Chondrocyte (in vitro differentiated cells): Measurements from ENCODE around the gene MORC4. TPM values are rescaled to one million over a fixed set of nuclear protein-coding genes. Genes with fewer than 3 reads are reported as not detected.
A peak's percentile ranks its signal among the peaks of the same experiment; 100 is the strongest.

ENCODE experiments used
- DNase-seq: peaks from one replicate; pipeline ENCODE4 v3.0.0; 2021; ENCODE audit warnings: mixed read lengths, low spot score
- H3K27ac Mint-ChIP-seq: one replicate; pipeline ENCODE4 v1.8.0; 2021; ENCODE audit warnings: mild to moderate bottlenecking, moderate library complexity, mixed read lengths; ENCODE audit not compliant: unreplicated experiment
- H3K27me3 Mint-ChIP-seq: 2 replicates; pipeline ENCODE4 v1.8.0; 2021; ENCODE audit warnings: low read depth, mixed read lengths
- H3K36me3 Mint-ChIP-seq: 2 replicates; pipeline ENCODE4 v1.8.0; 2021; ENCODE audit warnings: low read depth, mixed read lengths
- H3K4me1 Mint-ChIP-seq: 2 replicates; pipeline ENCODE4 v1.8.0; 2021; ENCODE audit warnings: low read depth, mild to moderate bottlenecking, mixed read lengths
- H3K4me3 Mint-ChIP-seq: one replicate; pipeline ENCODE4 v1.8.0; 2021; ENCODE audit warnings: mild to moderate bottlenecking, moderate library complexity, mixed read lengths; ENCODE audit not compliant: unreplicated experiment
- H3K9me3 Mint-ChIP-seq: 2 replicates; pipeline ENCODE4 v1.8.0; 2021; ENCODE audit warnings: low read depth, mixed read lengths
- total RNA-seq: library from RNA; stranded (reverse); gene quantifications from 3 replicates; pipeline ENCODE4 v1.2.1, GENCODE V29; 2021
- TF ChIP-seq, protein P1 (sequence below): fragments of 200-600 bp; sonication (generic); IDR thresholded peaks from 2 replicates; pipeline ENCODE4 v1.5.0; 2021; ENCODE audit warnings: antibody characterized with exemption, mild to moderate bottlenecking, moderate library complexity

Gene MORC4
- total RNA-seq, 1 donor from 2014 or later = 35.6 TPM

DNA sequence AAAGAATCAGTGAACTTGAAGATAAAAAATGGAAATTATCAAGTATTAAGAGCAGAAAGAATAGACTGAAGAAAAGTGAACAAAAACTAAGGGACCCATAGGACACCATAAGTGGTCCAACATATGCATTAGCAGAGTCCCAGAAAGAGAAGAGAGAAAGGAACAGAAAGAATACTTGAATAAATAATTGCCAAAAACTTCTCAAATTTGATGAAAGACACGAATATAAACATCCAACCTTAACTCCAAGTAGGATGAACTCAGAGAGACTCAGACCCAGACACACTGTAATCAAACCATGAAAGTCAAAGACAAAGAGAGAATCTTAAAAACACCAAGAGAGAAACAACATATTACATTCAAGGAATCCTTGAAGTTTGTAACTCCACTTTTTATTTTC is 35.7 kb downstream of the MORC4 start:
- Mint-ChIP-seq H3K4me1 (peaks cover 4% of the 10 kb centered on the region), H3K27ac (no peak overlapping the region), H3K27me3 (no peaks in the 10 kb centered on the region), H3K36me3 (peaks cover 13% of the 10 kb centered on the region), H3K4me3 (no peak overlapping the region), H3K9me3 (peaks cover 17% of the 10 kb centered on the region)
- TF ChIP-seq, protein P1, sequence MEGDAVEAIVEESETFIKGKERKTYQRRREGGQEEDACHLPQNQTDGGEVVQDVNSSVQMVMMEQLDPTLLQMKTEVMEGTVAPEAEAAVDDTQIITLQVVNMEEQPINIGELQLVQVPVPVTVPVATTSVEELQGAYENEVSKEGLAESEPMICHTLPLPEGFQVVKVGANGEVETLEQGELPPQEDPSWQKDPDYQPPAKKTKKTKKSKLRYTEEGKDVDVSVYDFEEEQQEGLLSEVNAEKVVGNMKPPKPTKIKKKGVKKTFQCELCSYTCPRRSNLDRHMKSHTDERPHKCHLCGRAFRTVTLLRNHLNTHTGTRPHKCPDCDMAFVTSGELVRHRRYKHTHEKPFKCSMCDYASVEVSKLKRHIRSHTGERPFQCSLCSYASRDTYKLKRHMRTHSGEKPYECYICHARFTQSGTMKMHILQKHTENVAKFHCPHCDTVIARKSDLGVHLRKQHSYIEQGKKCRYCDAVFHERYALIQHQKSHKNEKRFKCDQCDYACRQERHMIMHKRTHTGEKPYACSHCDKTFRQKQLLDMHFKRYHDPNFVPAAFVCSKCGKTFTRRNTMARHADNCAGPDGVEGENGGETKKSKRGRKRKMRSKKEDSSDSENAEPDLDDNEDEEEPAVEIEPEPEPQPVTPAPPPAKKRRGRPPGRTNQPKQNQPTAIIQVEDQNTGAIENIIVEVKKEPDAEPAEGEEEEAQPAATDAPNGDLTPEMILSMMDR = no peak
- no peak for DNase-seq

GRCh38 chrX:106963111-106963510 is 36.9 kb downstream of the MORC4 start:
- H3K27me3 Mint-ChIP-seq = no peaks in the 10 kb centered on the region
- H3K27ac Mint-ChIP-seq = no peak overlapping the region
- TF ChIP-seq, protein P1 = no peak
- no peak overlapping the region for H3K4me3 Mint-ChIP-seq
- DNase-seq = no peak
- H3K4me1 Mint-ChIP-seq = peaks cover 4% of the 10 kb centered on the region
- H3K36me3 Mint-ChIP-seq = peaks cover 6% of the 10 kb centered on the region
- peaks cover 9% of the 10 kb centered on the region for H3K9me3 Mint-ChIP-seq

DNA sequence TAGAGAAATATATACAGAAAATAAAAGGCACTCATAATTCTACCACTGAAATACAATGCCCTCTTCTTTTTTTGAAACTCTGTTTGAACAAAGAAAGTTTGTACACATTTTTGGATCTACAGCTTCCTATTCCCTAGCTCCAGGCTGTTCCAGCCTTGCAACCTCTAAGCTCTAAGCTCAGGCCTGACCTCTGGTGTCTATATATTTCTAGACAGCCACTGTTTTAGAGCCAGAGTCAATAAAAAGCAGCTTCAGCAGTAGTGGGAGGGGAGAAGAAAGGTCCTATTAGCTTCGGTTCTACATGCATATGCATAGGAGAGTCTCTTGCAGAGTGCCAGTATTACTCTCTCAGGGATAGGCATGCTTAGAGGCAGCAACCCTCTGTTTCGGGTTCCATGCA is 40.1 kb downstream of the MORC4 start:
- Mint-ChIP-seq H3K4me3 (no peak overlapping the region), H3K36me3 (peaks cover 7% of the 10 kb centered on the region), H3K4me1 (peaks cover 12% of the 10 kb centered on the region), H3K9me3 (peaks cover 9% of the 10 kb centered on the region), H3K27me3 (no peaks in the 10 kb centered on the region), H3K27ac (no peak overlapping the region)
- no peak for DNase-seq
- TF ChIP-seq, protein P1 = peak; percentile 71

- Mint-ChIP-seq H3K27ac (no peak overlapping the region), H3K36me3 (peaks cover 4% of the 10 kb centered on the region), H3K4me3 (no peak overlapping the region), H3K27me3 (no peaks in the 10 kb centered on the region), H3K4me1 (peaks cover 13% of the 10 kb centered on the region), H3K9me3 (no peaks in the 10 kb centered on the region)
- TF ChIP-seq, protein P1 = no peak
- DNase-seq = no peak
Observed at GRCh38 chrX:106957856-106958255, 42.2 kb downstream of the MORC4 start.

- H3K4me1 Mint-ChIP-seq = peaks cover 13% of the 10 kb centered on the region
- no peak overlapping the region for H3K4me3 Mint-ChIP-seq
- H3K27me3 Mint-ChIP-seq = no peaks in the 10 kb centered on the region
- DNase-seq = no peak
- H3K27ac Mint-ChIP-seq = peak overlapping the region; percentile 30
- H3K9me3 Mint-ChIP-seq = no peaks in the 10 kb centered on the region
- H3K36me3 Mint-ChIP-seq = peaks cover 4% of the 10 kb centered on the region
- TF ChIP-seq, protein P1 = no peak
Observed at GRCh38 chrX:106955004-106955772, 44.8 kb downstream of the MORC4 start.
